ENCODE results near the gene MIB2.
"Not testable (repeated sequence)": the region's sequence is repeated elsewhere in the genome, so short reads cannot be mapped to it uniquely, and the experiment has no call there.

Gene MIB2

GRCh38 chr1:1615256-1616044 is at the start of gene MIB2:
TSS of gene MIB2 (plus strand) at chr1:1615500. CDS start at chr1:1623453, 7,953 bp downstream.
- peak; percentile 97 to 98 for DNase-seq

GRCh38 chr1:1567152-1567875 is 48.0 kb upstream of the MIB2 start:
- no peak for DNase-seq

- no peak for DNase-seq
Measured at GRCh38 chr1:1567891-1568291, 47.4 kb upstream of the MIB2 start.

GRCh38 chr1:1569341-1569740 is 46.0 kb upstream of the MIB2 start:
- no peak for DNase-seq

GRCh38 chr1:1573843-1574720 is 41.2 kb upstream of the MIB2 start:
- DNase-seq = peak in 1 of 2 donors; percentile 57

GRCh38 chr1:1574721-1575537 is 40.4 kb upstream of the MIB2 start, which contains the start of gene SSU72:
TSS of gene SSU72 (minus strand) at chr1:1574863. CDS start at chr1:1574557, 306 bp downstream.
- DNase-seq = peak; percentile 92 to 94

GRCh38 chr1:1577367-1578011 is 37.8 kb upstream of the MIB2 start:
- no peak for DNase-seq

GRCh38 chr1:1578371-1578940 is 36.8 kb upstream of the MIB2 start:
- DNase-seq = no peak

- no peak for DNase-seq
Measured at GRCh38 chr1:1582585-1583346, 32.5 kb upstream of the MIB2 start.

GRCh38 chr1:1583347-1584010 is 31.8 kb upstream of the MIB2 start:
- DNase-seq = no peak

GRCh38 chr1:1591452-1591851 is 23.8 kb upstream of the MIB2 start:
- DNase-seq = no peak

- DNase-seq = no peak
Measured at GRCh38 chr1:1593834-1594601, 21.3 kb upstream of the MIB2 start.

- no peak for DNase-seq
Measured at GRCh38 chr1:1594602-1595260, 20.6 kb upstream of the MIB2 start.

- DNase-seq = not testable (repeated sequence)
Measured at GRCh38 chr1:1595341-1595740, 20.0 kb upstream of the MIB2 start.

GRCh38 chr1:1596493-1597274 is 18.6 kb upstream of the MIB2 start:
- no peak for DNase-seq

- no peak for DNase-seq
Measured at GRCh38 chr1:1597275-1597930, 17.9 kb upstream of the MIB2 start.

- no peak for DNase-seq
Measured at GRCh38 chr1:1598051-1598719, 17.1 kb upstream of the MIB2 start.
